NCI-H345 treated with DMSO at 0.1 percent for 48 hours (cell line): ENCODE measurements around the gene PATE3.

ENCODE experiments used
- DNase-seq: peaks from one replicate; lab custom pipeline; 2025; ENCODE audit not compliant: unreplicated experiment; lab: John Stamatoyannopoulos, UW

Gene PATE3, protein sequence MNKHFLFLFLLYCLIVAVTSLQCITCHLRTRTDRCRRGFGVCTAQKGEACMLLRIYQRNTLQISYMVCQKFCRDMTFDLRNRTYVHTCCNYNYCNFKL

GRCh38 chr11:125787827-125788226 is at the start of gene PATE3:
Gene PATE3, plus strand, starts transcription at chr11:125788127. Its CDS starts 25 bp downstream, at chr11:125788152.
- no peak for DNase-seq

- DNase-seq: no peak
Measured at GRCh38 chr11:125740617-125741016, 47.3 kb upstream of the PATE3 start.

DNA sequence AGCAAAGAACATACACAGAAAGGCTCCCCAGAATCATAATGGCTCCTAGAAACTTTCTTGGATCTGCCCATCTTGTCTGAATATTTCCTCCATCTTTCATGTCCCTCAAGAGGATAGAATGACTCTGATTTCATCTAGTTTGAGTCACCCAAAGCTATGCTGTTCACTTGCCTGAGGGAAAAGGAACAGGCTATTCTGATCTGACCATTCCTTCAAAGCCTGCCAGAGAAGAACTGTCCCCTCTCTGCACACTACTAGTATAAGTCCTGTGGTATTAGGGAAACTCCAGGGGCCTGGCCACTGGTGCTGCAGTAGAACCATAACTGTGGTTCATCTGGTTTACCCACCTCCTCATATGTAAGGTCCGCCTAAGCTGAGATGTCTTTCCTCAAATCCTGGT is 44.2 kb upstream of the PATE3 start:
- DNase-seq: no peak

DNA sequence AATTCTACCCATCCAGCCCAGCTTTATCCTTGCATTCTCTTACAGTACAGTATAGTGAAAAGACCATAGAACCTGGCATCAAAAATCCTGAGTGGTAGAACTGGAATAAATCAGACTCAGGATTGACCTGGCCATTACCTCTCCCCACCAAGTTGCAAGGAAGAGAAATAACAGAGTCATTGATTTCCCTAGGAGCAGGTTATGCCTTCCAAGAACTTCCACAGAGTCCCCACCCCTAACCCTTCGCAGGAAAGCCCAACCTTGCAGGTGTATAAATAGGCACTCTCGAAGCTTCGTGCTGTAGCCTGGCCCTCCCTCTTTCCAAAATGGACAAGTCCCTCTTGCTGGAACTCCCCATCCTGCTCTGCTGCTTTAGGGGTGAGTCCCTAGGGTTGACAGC is 41.9 kb upstream of the PATE3 start, which contains the start of gene PATE1:
TSS of gene PATE1 (plus strand) at position 301 of the 400 bp plus-strand sequence. CDS start at position 327, 26 bp downstream.
- no peak for DNase-seq

GRCh38 chr11:125750629-125751028 is 37.3 kb upstream of the PATE3 start:
- no peak for DNase-seq

DNA sequence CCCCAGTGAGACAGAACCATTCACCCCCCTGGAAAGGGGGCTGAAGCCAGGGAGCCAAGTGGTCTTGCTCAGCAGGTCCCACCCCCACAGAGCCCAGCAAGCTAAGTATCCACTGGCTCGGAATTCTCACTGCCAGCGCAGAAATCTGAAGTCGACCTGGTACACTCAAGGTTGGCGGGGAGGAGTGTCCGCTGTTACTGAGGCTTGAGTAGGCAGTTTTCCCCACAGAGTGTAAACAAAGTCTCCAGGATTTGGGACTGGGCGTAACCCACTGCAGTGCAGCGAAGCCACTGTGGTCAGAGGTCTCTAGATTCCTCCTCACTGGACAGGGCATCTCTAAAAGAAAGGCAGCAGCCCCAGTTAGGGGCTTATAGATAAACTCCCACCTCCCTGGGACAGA is 31.9 kb upstream of the PATE3 start:
- no peak for DNase-seq

- DNase-seq: no peak
Measured at GRCh38 chr11:125762445-125762844, 25.5 kb upstream of the PATE3 start.

GRCh38 chr11:125763483-125763882 is 24.4 kb upstream of the PATE3 start:
- no peak for DNase-seq

- no peak for DNase-seq
Measured at GRCh38 chr11:125766251-125766650, 21.7 kb upstream of the PATE3 start.

- DNase-seq: no peak
Measured at GRCh38 chr11:125768336-125769046, 19.4 kb upstream of the PATE3 start.

DNA sequence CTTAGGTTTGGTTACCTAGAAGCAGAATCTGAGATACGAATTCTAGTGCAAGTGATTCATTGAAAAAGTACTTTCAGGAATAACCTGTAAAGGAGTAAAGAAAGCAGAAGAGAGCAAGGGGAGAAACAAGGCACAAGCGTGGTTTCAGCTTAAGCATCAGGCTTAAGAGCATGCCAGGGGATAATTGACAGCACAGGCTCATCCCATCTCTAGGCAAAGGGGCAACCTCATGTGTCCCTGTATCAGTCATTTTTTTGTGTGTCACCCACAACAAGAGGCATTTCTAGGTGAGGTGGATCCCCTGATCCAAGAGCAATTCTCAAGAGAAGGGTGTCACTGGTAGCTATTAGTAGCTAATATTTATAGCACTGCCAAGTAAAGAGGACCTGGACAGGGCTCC is 17.3 kb upstream of the PATE3 start:
- no peak for DNase-seq

GRCh38 chr11:125772834-125773505 is 15.0 kb upstream of the PATE3 start:
- DNase-seq: no peak

DNA sequence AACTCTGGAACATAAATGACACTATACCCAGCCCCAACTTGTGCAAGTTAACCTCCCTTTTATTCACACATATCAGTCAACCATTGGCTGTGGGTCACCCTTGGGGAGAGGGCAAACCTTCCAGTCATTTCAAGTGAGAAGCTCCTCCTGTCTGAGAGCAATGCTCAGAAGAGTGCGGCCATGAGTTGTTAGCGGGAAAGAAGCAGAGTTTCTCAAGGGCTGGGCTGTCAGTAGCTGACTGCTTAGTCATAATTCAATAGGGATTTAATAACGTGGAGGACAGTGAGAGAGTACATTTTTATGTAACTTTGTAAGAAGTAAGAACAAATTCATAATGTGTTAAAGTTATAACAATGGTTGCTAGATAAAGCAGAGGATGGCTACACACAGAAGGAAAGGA is 14.4 kb upstream of the PATE3 start:
- no peak for DNase-seq

DNA sequence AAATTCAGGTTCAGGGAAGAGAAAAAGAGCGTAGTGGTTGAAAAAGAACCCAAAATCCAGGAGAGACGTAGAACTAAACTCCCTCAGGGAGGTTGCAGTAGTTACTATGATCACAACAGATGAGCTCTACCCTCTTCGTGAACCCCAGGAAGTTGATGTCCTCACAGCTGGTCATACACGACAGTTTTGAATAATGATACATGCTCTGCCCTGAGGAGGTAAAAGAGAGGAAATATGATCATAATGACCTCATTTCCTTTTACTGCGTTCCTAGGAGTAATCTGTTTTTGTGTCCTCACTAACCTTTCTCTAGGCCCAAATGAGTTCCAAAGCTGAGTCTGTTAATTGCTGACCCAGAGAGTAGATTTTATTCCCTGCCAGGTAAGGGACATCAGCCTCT is 10.6 kb upstream of the PATE3 start:
- DNase-seq: no peak

DNA sequence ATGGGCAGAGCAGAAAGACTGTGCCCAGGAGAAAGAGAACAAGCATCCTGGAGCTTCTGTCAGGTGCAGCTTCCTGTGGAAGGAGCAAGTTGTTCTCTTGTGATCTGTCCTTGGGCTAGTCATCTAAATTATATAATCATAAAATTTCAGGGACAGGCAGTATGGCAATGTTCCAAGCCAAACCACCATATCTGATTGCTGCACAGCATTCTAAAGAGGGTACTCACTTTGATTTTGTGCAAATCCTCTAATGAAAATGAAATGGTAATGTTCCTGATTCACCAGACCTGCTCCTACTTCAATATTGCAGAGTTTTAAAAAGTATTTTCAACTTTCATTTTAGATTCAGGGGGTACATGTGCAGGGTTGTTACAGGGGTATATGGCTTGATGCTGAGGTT is 9.2 kb upstream of the PATE3 start, which contains the start of gene PATE2:
TSS of gene PATE2 (minus strand) at position 101 of the 400 bp plus-strand sequence. CDS start at position 46, 55 bp downstream.
- no peak for DNase-seq

DNA sequence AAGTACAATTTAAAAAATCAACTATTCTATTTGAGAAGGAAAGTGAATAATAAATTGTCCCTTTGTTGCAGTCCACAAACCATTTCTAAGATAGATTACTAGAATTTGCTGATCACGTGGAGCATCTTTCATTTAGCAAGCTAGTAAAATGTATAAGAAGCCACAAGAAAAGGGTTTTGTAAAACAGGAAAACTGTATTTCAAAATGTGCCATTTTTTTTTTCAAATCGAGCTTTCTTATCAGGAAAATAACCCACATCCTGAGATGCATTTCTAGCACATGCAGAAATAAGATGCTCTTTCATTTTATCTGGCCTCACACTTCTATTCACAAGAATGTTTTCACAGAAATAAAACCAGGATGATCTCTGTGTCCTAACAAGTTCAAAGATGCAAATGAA is 3.2 kb upstream of the PATE3 start:
- no peak for DNase-seq

GRCh38 chr11:125790825-125791224 is 2.9 kb downstream of the PATE3 start:
- DNase-seq: no peak

DNA sequence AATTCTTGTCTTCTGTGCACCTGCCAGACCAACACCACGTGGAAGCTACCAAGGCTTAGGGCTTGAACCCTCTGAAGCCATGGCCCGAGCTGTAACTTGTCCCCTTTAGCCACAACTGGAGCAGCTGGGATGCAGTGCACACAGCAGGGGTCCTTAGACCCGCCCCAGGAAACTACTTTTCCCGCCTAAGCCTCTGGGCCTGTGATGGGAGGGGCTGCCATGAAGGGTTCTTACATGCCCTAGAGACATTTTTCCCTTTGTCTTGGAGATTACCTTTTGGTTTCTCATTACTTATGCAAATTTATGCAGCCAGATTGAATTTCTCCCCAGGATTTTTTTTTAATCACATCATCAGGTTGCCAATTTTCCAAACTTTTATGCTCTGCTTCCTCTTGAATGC is 9.7 kb downstream of the PATE3 start:
- DNase-seq: no peak

DNA sequence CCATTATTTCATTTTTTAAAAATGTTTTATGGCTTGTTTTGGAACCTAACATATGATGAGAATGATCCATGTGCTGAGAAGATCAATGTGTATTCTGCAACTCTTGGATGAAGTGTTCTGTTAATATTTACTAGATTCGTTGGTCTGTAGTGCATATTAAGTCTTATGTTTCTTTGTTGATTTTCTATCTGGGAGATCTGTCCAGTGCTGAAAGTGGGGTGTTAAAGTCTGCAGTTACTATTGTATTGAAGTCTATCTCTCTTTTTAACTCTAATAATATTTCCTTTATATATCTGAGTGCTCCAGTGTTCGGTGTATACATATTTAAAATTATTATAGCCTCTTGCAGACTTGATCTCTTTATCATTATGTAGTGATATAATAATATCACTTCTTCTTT is 11.9 kb downstream of the PATE3 start:
- DNase-seq: no peak

- DNase-seq: no peak
Measured at GRCh38 chr11:125802387-125802786, 14.5 kb downstream of the PATE3 start.

DNA sequence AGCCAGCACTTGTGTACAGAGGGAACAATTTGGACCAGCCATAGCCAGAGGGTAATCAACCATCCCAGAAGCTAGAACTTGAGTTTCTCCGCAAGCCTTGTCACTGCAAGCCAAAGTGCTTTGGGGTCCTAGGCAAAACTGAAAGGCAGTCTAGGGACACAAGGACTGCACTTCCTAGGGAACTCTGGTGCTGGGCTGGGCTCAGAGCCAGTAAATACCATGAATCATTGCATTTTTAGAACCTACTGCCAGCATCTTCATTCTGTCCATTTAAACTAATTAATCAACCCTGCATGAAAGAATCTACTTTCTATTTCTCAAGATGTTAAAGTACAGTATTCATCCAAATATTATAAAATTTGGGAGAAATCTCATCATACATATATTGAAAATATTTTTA is 20.0 kb downstream of the PATE3 start:
- DNase-seq: no peak

DNA sequence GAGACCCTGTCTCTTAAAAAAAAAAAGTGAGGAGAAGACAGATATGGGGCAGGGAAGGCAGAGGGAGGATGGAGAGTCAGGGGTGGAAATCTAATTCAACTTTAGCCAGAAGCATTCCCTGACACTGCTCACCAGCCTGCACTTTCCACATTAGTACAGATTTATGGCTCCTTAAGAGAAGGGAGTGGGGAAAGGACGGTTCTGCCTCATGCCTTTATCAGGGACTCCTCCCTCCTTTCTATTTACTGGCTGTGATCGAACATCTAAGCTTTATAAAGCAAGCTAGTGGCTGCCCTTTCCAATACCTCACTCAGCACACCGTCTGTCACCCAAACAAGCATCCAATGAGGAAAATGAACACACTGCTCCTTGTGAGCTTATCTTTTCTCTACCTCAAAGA is 45.1 kb downstream of the PATE3 start, which contains the start of gene PATE4:
TSS of gene PATE4 (plus strand) at position 301 of the 400 bp plus-strand sequence. CDS start at position 345, 44 bp downstream.
- DNase-seq: no peak
